K562 (cell line): ENCODE results near the gene VWF. TPM values are rescaled to one million over a fixed set of nuclear protein-coding genes. Genes with fewer than 3 reads are reported as not detected.

ENCODE experiments used
- ATAC-seq: fragments of 200-7000 bp; cut with Tn5 transposase; 3 replicates; pipeline ENCODE4 v1.9.1; 2020; ENCODE audit warnings: moderate library complexity
- BruUV-seq: library from RNA; stranded (reverse); fragments of 400-500 nt; replicated peaks from 2 replicates; lab custom pipeline; 2021; lab: Mats Ljungman, UMichigan
- CTCF ChIA-PET: fragments of 300-600 bp; formaldehyde crosslinking; extraction: SDS; loops from one replicate; lab custom pipeline; 2021; ENCODE audit warnings: low intra/inter-chr PET ratio; lab: Yijun Ruan, JAX
- POLR2A ChIA-PET: fragments of 300-600, 350-650 bp; sonication (Branson Sonifier 250); formaldehyde crosslinking; extraction: SDS; loops from one replicate; lab custom pipeline; 2021; ENCODE audit warnings: antibody characterized with exemption, inconsistent platforms; lab: Yijun Ruan, JAX
- DNase-seq, 4 experiments: peaks; one replicate each; pipeline versions ENCODE4 v3.0.0 to v3.0.0-alpha.2; 2011 to 2018; ENCODE audit warnings: low spot score in 3 of 4, mixed read lengths in 3 of 4; ENCODE audit errors: extremely low read depth in 1 of 4
- FAIRE-seq: peaks from 2 replicates; lab custom pipeline; 2011; peaks lifted over from hg19 to GRCh38; lab: Jason Lieb, UNC
- H2AFZ ChIP-seq: 2 replicates; pipeline ENCODE4 v1.6.0; 2011; ENCODE audit warnings: low read depth, low read length, control low read depth, inconsistent platforms
- H3K27ac ChIP-seq: fragments of 200-600 bp; 3 replicates; pipeline ENCODE4 v1.8.0; 2011; ENCODE audit warnings: low read depth, mild to moderate bottlenecking, control low read depth, inconsistent platforms, low read length, moderate library complexity, mixed read lengths; ENCODE audit errors: extremely low read depth
- H3K27me3 ChIP-seq, 2 experiments: fragments of 300-600 bp in 1 of 2; 2 replicates in 1 of 2; 3 replicates in 1 of 2; pipeline versions ENCODE4 v1.6.0 to v1.8.0; 2011; ENCODE audit warnings: inconsistent platforms in 2 of 2, low read length in 2 of 2, mild to moderate bottlenecking in 1 of 2, mixed read lengths in 1 of 2, moderate library complexity in 1 of 2; ENCODE audit not compliant: control insufficient read depth in 2 of 2, insufficient read depth in 2 of 2
- H3K36me3 ChIP-seq: fragments of 300-600 bp; 3 replicates; pipeline ENCODE4 v1.8.0; 2011; ENCODE audit warnings: mild to moderate bottlenecking, low read length, inconsistent platforms; ENCODE audit not compliant: control insufficient read depth, insufficient read depth
- H3K4me1 ChIP-seq, 2 experiments: fragments of 200-600 bp in 1 of 2; replicated peaks in 1 of 2; 2 replicates in 1 of 2; 3 replicates in 1 of 2; pipeline versions ENCODE4 v1.5.1 to v1.8.0; 2011; ENCODE audit warnings: inconsistent platforms in 2 of 2, low read length in 2 of 2, mild to moderate bottlenecking in 1 of 2, mixed read lengths in 1 of 2, moderate library complexity in 1 of 2; ENCODE audit not compliant: control insufficient read depth in 2 of 2, insufficient read depth in 2 of 2
- H3K4me2 ChIP-seq: 2 replicates; pipeline ENCODE4 v1.6.1; 2011; ENCODE audit warnings: low read length, control low read depth, inconsistent platforms, mixed read lengths; ENCODE audit not compliant: insufficient read depth
- H3K4me3 ChIP-seq: fragments of 200-600 bp; sonication (generic), shearing (Covaris generic); 2 replicates; pipeline ENCODE4 v1.5.1; 2016; ENCODE audit warnings: control low read depth, inconsistent platforms
- H3K79me2 ChIP-seq: fragments of 200-600 bp; 3 replicates; pipeline ENCODE4 v1.8.0; 2011; ENCODE audit warnings: low read length, inconsistent platforms; ENCODE audit not compliant: control insufficient read depth, insufficient read depth
- H3K9ac ChIP-seq, 2 experiments: 2 replicates each; pipeline versions ENCODE4 v1.6.0 to v1.6.1; 2011; ENCODE audit warnings: low read depth in 2 of 2, low read length in 2 of 2, control low read depth in 1 of 2, inconsistent platforms in 1 of 2, mild to moderate bottlenecking in 1 of 2, mixed read lengths in 1 of 2; ENCODE audit not compliant: insufficient read depth in 1 of 2
- H3K9me1 ChIP-seq: one replicate; pipeline ENCODE4 v1.6.0; 2011; ENCODE audit warnings: inconsistent platforms, mild to moderate bottlenecking, low read length, moderate library complexity; ENCODE audit not compliant: control insufficient read depth, insufficient read depth
- H3K9me3 ChIP-seq: replicated peaks from 2 replicates; pipeline ENCODE4 v1.5.1; 2011; ENCODE audit warnings: low read depth, low read length, inconsistent platforms; ENCODE audit not compliant: control insufficient read depth, insufficient read depth
- H4K20me1 ChIP-seq: replicated peaks from 2 replicates; pipeline ENCODE4 v1.6.1; 2011; ENCODE audit warnings: low read length, inconsistent platforms, mixed read lengths; ENCODE audit not compliant: control insufficient read depth, insufficient read depth
- CBX1 ChIP-seq: sonication (generic); IDR thresholded peaks from 2 replicates; pipeline ENCODE4 v1.6.1; 2016; ENCODE audit warnings: antibody characterized with exemption, low read depth, mild to moderate bottlenecking
- EP400 ChIP-seq: fragments of 450-650 bp; IDR thresholded peaks from 2 replicates; pipeline ENCODE4 v1.6.1; 2017; ENCODE audit warnings: antibody characterized with exemption, mild to moderate bottlenecking, moderate library complexity
- ESRRB ChIP-seq: fragments of 250-450 bp; sonication (Bioruptor Pico); IDR thresholded peaks from 2 replicates; pipeline ENCODE4 v1.5.0; 2020; ENCODE audit warnings: mild to moderate bottlenecking, moderate library complexity, borderline replicate concordance
- GABPB1 ChIP-seq: sonication (generic); formaldehyde crosslinking; IDR thresholded peaks from 2 replicates; pipeline ENCODE4 v1.8.0; 2022; ENCODE audit warnings: mild to moderate bottlenecking, missing genetic modification reagents
- IRF2 ChIP-seq: sonication (generic); formaldehyde crosslinking; IDR thresholded peaks from 2 replicates; pipeline ENCODE4 v1.8.1; 2022; ENCODE audit warnings: mild to moderate bottlenecking, missing genetic modification reagents
- RBM39 ChIP-seq: fragments of 200-400 bp; formaldehyde crosslinking; optimal IDR thresholded peaks from 2 replicates; pipeline ENCODE3; 2018; ENCODE audit warnings: low read depth, low read length
- SAP30 ChIP-seq: fragments of 200-600 bp; sonication (generic); IDR thresholded peaks from 2 replicates; pipeline ENCODE4 v1.6.1; 2012; ENCODE audit warnings: borderline replicate concordance, low read depth, mild to moderate bottlenecking, moderate library complexity, low read length, control low read depth, inconsistent platforms; ENCODE audit not compliant: insufficient read depth, poor library complexity, severe bottlenecking
- TAL1 ChIP-seq: fragments of 450-650 bp; IDR thresholded peaks from 2 replicates; pipeline ENCODE4 v1.6.1; 2016; ENCODE audit warnings: mild to moderate bottlenecking
- TRIM28 ChIP-seq: fragments of 450-650 bp; IDR thresholded peaks from 2 replicates; pipeline ENCODE4 v1.6.1; 2017
- WHSC1 ChIP-seq: IDR thresholded peaks from one replicate; pipeline ENCODE4 v1.6.1; 2012; ENCODE audit warnings: low read length, control low read depth, inconsistent platforms
- ZKSCAN8 ChIP-seq: fragments of 200-800 bp; sonication (Bioruptor generic); IDR thresholded peaks from 2 replicates; pipeline ENCODE4 v1.6.1; 2016; ENCODE audit warnings: missing genetic modification characterization, missing compliant biosample characterization
- ZNF184 ChIP-seq: sonication (generic); formaldehyde crosslinking; IDR thresholded peaks from 2 replicates; pipeline ENCODE4 v1.5.0; 2020; ENCODE audit warnings: missing genetic modification reagents
- ZNF197 ChIP-seq: fragments of 200-800 bp; sonication (Bioruptor generic); IDR thresholded peaks from 2 replicates; pipeline ENCODE4 v1.6.1; 2016; ENCODE audit warnings: low read depth, missing genetic modification characterization, missing compliant biosample characterization
- ZNF507 ChIP-seq: conservative IDR thresholded peaks from 2 replicates; pipeline ENCODE4 v1.6.1; 2017; ENCODE audit warnings: missing genetic modification characterization, missing compliant biosample characterization
- ZNF586 ChIP-seq: fragments of 450-650 bp; formaldehyde crosslinking; conservative IDR thresholded peaks from 2 replicates; pipeline ENCODE4 v1.4.0; 2020; ENCODE audit warnings: mild to moderate bottlenecking, moderate library complexity
- ZNF695 ChIP-seq: fragments of 450-650 bp; formaldehyde crosslinking; IDR thresholded peaks from 2 replicates; pipeline ENCODE4 v1.4.0; 2020; ENCODE audit warnings: mild to moderate bottlenecking, moderate library complexity
- WGBS: fragments of 100-300 bp; shearing (Covaris generic); methylation state at CpG from one replicate; pipeline ENCODE4 v1.1.6; 2016; ENCODE audit warnings: low coverage, mixed read lengths; ENCODE audit not compliant: insufficient coverage; ENCODE audit errors: missing lambda C conversion rate; 5-methylcytosine and 5-hydroxymethylcytosine counted together
- in situ Hi-C: fragments of 300-500 bp; cut with MboI; formaldehyde crosslinking; loops from 4 replicates; pipeline ENCODE4 v1.15.0; 2018; ENCODE audit warnings: inconsistent platforms, mixed read lengths
- intact Hi-C: fragments of 100-400 bp; cut with micrococcal nuclease; formaldehyde crosslinking; loops from 2 replicates; pipeline ENCODE4 v1.14.2; 2022
- polyA plus RNA-seq, 8 experiments: library from polyadenylated mRNA; depleted of rRNA in 4 of 8; stranded (reverse) in 5 of 8; unstranded in 3 of 8; fragments of >200 nt; fragmentation: Nextera tagmentation in 2 of 8; fragmentation: Illumina TruSeq in 1 of 8; extraction: Ambion mirVana in 2 of 8; extraction: Trizol in 1 of 8; gene quantifications; 2 replicates each; pipeline versions ENCODE4 v1.2.1 to v1.2.3, GENCODE V29; 2011 to 2014; ENCODE audit warnings: inconsistent platforms in 1 of 8, missing spikeins in 1 of 8
- total RNA-seq, 7 experiments: library from RNA; depleted of rRNA in 6 of 7; stranded (reverse); fragments of >200 nt in 6 of 7; fragmentation: Illumina TruSeq in 2 of 7; extraction: Trizol in 2 of 7; gene quantifications; 2 replicates each; pipeline versions ENCODE4 v1.2.1 to v1.2.3, GENCODE V29; 2011 to 2021; ENCODE audit warnings: low replicate concordance in 1 of 7
- TF ChIP-seq, protein P1 (sequence below): sonication (generic); formaldehyde crosslinking; IDR thresholded peaks from 2 replicates; pipeline ENCODE4 v1.8.0; 2022; ENCODE audit warnings: missing genetic modification reagents, mild to moderate bottlenecking, moderate library complexity, borderline replicate concordance
- TF ChIP-seq, protein P2 (sequence below): sonication (generic); formaldehyde crosslinking; IDR thresholded peaks from 2 replicates; pipeline ENCODE4 v1.8.1; 2023; ENCODE audit warnings: mild to moderate bottlenecking, missing genetic modification reagents
- TF ChIP-seq, protein P3 (sequence below): IDR thresholded peaks from 2 replicates; pipeline ENCODE4 v1.6.1; 2014; ENCODE audit warnings: antibody characterized with exemption

Gene VWF
- total and polyA plus RNA-seq, 9 of the 15 experiments (the other 6 are each of a cell fraction or from before 2014, with no cell fraction given), result 0.53 TPM; not detected in 8

DNA sequence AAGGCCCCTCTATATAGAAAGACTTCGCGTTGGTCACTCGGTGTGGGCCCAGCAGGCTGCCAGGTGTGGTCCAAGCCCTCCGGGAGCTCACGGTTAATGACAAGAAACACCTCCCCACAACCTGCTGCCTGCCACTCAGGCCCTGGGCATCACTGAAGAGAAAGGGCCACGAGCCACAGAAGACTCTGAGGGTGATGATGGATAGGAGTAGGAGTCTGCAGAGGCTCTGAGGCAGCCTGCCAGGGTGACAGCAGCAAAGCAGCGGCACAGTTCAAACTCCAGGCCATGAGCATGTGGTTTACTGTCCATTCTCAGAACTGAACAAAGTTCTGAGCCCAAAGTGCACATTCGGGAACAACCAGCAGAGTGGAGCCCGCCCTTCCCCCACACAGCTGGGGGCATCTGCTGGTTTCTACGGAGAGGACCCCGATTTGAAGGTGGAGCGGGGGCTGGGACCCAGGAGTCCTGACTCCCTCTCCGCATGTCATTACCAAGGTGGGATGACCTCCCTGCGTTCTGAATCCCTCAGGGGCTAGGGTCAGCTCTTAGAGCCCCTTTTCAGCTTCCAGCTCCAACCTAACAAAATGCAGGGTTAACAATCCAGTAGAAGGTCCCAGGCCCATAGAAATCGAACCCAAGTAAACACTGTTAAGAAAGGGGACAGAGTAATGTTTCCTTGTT lies 65.8 kb downstream of the VWF start:
- Histone ChIP-seq H3K9me3 (no peaks in the 10 kb centered on the region), H3K4me1 (peaks cover 0 to 11% of the 10 kb centered on the region in 2 experiments; a peak in 2 of 5 replicates), H3K9ac (no peak overlapping the region), H4K20me1 (no peaks in the 10 kb centered on the region), H3K79me2 (no peaks in the 10 kb centered on the region), H3K27me3 (peaks cover 4 to 30% of the 10 kb centered on the region in 2 experiments; a peak in 3 of 5 replicates), H3K4me3 (no peak overlapping the region), H3K36me3 (no peaks in the 10 kb centered on the region), H3K9me1 (no peaks in the 10 kb centered on the region), H2AFZ (no peak overlapping the region), H3K27ac (no peak overlapping the region), H3K4me2 (no peak overlapping the region)
- DNase-seq, result no peak
- intact Hi-C loops (no loop called here), in situ Hi-C loops (loop anchor here (25.0 kb wide), 1 partner anchor 404 kb away; the partner anchor contains the start of genes TAPBPL and VAMP1)
- ChIA-PET POLR2A (interaction anchor here (0.6 to 1.0 kb wide), 3 partner anchors 209 to 444 kb away, joined by 3 to 4 read pairs (median 3); no protein-coding TSS in a partner anchor), CTCF (interaction anchor here (0.9 kb wide), 1 partner anchor 226 kb away, joined by 3 read pairs; no protein-coding TSS in a partner anchor)
- no peak for ATAC-seq
- BruUV-seq, result no TSS peak
- no peak for FAIRE-seq
- WGBS, result 0% methylated on average over 15 of the region's 15 CpGs
- TF ChIP-seq WHSC1, result no peak
- TF ChIP-seq CBX1, result no peak
- TF ChIP-seq, protein P1, sequence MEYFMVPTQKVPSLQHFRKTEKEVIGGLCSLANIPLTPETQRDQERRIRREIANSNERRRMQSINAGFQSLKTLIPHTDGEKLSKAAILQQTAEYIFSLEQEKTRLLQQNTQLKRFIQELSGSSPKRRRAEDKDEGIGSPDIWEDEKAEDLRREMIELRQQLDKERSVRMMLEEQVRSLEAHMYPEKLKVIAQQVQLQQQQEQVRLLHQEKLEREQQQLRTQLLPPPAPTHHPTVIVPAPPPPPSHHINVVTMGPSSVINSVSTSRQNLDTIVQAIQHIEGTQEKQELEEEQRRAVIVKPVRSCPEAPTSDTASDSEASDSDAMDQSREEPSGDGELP (CRISPR knock-in tag), result no peak
- TF ChIP-seq, protein P2, sequence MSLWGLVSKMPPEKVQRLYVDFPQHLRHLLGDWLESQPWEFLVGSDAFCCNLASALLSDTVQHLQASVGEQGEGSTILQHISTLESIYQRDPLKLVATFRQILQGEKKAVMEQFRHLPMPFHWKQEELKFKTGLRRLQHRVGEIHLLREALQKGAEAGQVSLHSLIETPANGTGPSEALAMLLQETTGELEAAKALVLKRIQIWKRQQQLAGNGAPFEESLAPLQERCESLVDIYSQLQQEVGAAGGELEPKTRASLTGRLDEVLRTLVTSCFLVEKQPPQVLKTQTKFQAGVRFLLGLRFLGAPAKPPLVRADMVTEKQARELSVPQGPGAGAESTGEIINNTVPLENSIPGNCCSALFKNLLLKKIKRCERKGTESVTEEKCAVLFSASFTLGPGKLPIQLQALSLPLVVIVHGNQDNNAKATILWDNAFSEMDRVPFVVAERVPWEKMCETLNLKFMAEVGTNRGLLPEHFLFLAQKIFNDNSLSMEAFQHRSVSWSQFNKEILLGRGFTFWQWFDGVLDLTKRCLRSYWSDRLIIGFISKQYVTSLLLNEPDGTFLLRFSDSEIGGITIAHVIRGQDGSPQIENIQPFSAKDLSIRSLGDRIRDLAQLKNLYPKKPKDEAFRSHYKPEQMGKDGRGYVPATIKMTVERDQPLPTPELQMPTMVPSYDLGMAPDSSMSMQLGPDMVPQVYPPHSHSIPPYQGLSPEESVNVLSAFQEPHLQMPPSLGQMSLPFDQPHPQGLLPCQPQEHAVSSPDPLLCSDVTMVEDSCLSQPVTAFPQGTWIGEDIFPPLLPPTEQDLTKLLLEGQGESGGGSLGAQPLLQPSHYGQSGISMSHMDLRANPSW, result no peak
- no peak for TF ChIP-seq GABPB1 (CRISPR knock-in tag)
- TF ChIP-seq ZKSCAN8 (CRISPR knock-in tag), result no peak
- no peak for TF ChIP-seq EP400
- TF ChIP-seq TRIM28, result no peak
- no peak for TF ChIP-seq ZNF586
- TF ChIP-seq TAL1, result no peak
- TF ChIP-seq ZNF184, result no peak
- no peak for TF ChIP-seq ZNF507
- TF ChIP-seq ZNF695, result no peak
- no peak for TF ChIP-seq RBM39
- TF ChIP-seq ESRRB, result no peak
- TF ChIP-seq ZNF197, result no peak
- TF ChIP-seq, protein P3, sequence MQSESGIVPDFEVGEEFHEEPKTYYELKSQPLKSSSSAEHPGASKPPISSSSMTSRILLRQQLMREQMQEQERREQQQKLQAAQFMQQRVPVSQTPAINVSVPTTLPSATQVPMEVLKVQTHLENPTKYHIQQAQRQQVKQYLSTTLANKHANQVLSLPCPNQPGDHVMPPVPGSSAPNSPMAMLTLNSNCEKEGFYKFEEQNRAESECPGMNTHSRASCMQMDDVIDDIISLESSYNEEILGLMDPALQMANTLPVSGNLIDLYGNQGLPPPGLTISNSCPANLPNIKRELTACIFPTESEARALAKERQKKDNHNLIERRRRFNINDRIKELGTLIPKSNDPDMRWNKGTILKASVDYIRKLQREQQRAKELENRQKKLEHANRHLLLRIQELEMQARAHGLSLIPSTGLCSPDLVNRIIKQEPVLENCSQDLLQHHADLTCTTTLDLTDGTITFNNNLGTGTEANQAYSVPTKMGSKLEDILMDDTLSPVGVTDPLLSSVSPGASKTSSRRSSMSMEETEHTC, result no peak
- no peak for TF ChIP-seq SAP30
- no peak for TF ChIP-seq IRF2 (CRISPR knock-in tag)
